RWPE2 (cell line): ENCODE results near the gene EPC1.

Experiments used
- ATAC-seq: fragments of 200-7000 bp; cut with Tn5 transposase; 3 replicates; pipeline ENCODE4 v1.9.1; 2021; ENCODE audit warnings: low read depth
- DNase-seq: peaks from one replicate; pipeline ENCODE4 v3.0.0-alpha.2; 2020; ENCODE audit warnings: low spot score
- H3K27ac ChIP-seq: fragments of 450-650 bp; 2 replicates; pipeline ENCODE4 v1.5.1; 2017; ENCODE audit warnings: mild to moderate bottlenecking; ENCODE audit not compliant: poor library complexity, severe bottlenecking
- H3K27me3 ChIP-seq: fragments of 250-450 bp; sonication (Bioruptor Pico); 2 replicates; pipeline ENCODE4 v1.5.1; 2021; ENCODE audit warnings: mild to moderate bottlenecking, moderate library complexity; ENCODE audit not compliant: insufficient read depth, poor library complexity, severe bottlenecking
- H3K36me3 ChIP-seq: fragments of 250-450 bp; sonication (Bioruptor Pico); 2 replicates; pipeline ENCODE4 v1.5.1; 2020; ENCODE audit warnings: low read depth, mild to moderate bottlenecking, moderate library complexity
- H3K4me1 ChIP-seq: fragments of 250-450 bp; sonication (Bioruptor Pico); 2 replicates; pipeline ENCODE4 v1.5.1; 2021; ENCODE audit warnings: mild to moderate bottlenecking, moderate library complexity; ENCODE audit not compliant: insufficient read depth, poor library complexity, severe bottlenecking
- H3K4me3 ChIP-seq: fragments of 250-450 bp; sonication (Bioruptor Pico); 2 replicates; pipeline ENCODE4 v1.5.1; 2021; ENCODE audit warnings: mild to moderate bottlenecking, moderate library complexity; ENCODE audit not compliant: severe bottlenecking
- H3K9me3 ChIP-seq: fragments of 250-450 bp; sonication (Bioruptor Pico); 2 replicates; pipeline ENCODE4 v1.5.1; 2021; ENCODE audit warnings: mild to moderate bottlenecking, moderate library complexity; ENCODE audit not compliant: severe bottlenecking
- TF ChIP-seq, protein P1 (sequence below): fragments of 450-650 bp; IDR thresholded peaks from one replicate; pipeline ENCODE4 v1.5.1; 2017; ENCODE audit warnings: mild to moderate bottlenecking, moderate library complexity; ENCODE audit not compliant: poor library complexity, severe bottlenecking

EPC1 gene

GRCh38 chr10:32350811-32351350, 3.9 kb upstream of the EPC1 start:
- Histone ChIP-seq H3K36me3 (no peaks in the 10 kb centered on the region), H3K27ac (no peak overlapping the region), H3K4me1 (peaks cover 18% of the 10 kb centered on the region), H3K27me3 (no peaks in the 10 kb centered on the region), H3K4me3 (no peak overlapping the region), H3K9me3 (no peaks in the 10 kb centered on the region)
- TF ChIP-seq, protein P1, sequence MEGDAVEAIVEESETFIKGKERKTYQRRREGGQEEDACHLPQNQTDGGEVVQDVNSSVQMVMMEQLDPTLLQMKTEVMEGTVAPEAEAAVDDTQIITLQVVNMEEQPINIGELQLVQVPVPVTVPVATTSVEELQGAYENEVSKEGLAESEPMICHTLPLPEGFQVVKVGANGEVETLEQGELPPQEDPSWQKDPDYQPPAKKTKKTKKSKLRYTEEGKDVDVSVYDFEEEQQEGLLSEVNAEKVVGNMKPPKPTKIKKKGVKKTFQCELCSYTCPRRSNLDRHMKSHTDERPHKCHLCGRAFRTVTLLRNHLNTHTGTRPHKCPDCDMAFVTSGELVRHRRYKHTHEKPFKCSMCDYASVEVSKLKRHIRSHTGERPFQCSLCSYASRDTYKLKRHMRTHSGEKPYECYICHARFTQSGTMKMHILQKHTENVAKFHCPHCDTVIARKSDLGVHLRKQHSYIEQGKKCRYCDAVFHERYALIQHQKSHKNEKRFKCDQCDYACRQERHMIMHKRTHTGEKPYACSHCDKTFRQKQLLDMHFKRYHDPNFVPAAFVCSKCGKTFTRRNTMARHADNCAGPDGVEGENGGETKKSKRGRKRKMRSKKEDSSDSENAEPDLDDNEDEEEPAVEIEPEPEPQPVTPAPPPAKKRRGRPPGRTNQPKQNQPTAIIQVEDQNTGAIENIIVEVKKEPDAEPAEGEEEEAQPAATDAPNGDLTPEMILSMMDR = no peak
- DNase-seq (no peak), ATAC-seq (no peak)

GRCh38 chr10:32349968-32350738, 3.2 kb upstream of the EPC1 start:
- H3K27ac ChIP-seq = no peak overlapping the region
- no peak overlapping the region for H3K4me3 ChIP-seq
- ATAC-seq (no peak), DNase-seq (no peak)
- H3K9me3 ChIP-seq = no peaks in the 10 kb centered on the region
- H3K36me3 ChIP-seq = peaks cover 5% of the 10 kb centered on the region; the same call in 1 of the 2 replicates
- TF ChIP-seq, protein P1 = no peak
- H3K27me3 ChIP-seq = no peaks in the 10 kb centered on the region
- H3K4me1 ChIP-seq = peaks cover 18% of the 10 kb centered on the region

GRCh38 chr10:32349199-32349585, 2.2 kb upstream of the EPC1 start:
- TF ChIP-seq, protein P1 = no peak
- H3K36me3 ChIP-seq = peaks cover 11% of the 10 kb centered on the region
- H3K4me1 ChIP-seq = peaks cover 25% of the 10 kb centered on the region
- DNase-seq = no peak
- H3K27me3 ChIP-seq = no peaks in the 10 kb centered on the region
- no peak overlapping the region for H3K4me3 ChIP-seq
- no peak overlapping the region for H3K27ac ChIP-seq
- no peaks in the 10 kb centered on the region for H3K9me3 ChIP-seq
- ATAC-seq = no peak

GRCh38 chr10:32348297-32349198, 1.6 kb upstream of the EPC1 start:
- ATAC-seq (no peak), DNase-seq (no peak)
- Histone ChIP-seq H3K4me1 (peaks cover 25% of the 10 kb centered on the region), H3K4me3 (no peak overlapping the region), H3K27me3 (no peaks in the 10 kb centered on the region), H3K27ac (no peak overlapping the region), H3K36me3 (peaks cover 18% of the 10 kb centered on the region), H3K9me3 (no peaks in the 10 kb centered on the region)
- TF ChIP-seq, protein P1 = no peak
